CD14-positive monocyte (primary cell): ENCODE results near the gene FARP1. TPM values are rescaled to one million over a fixed set of nuclear protein-coding genes. Genes with fewer than 3 reads are reported as not detected.

Experiments
- DNase-seq, 3 donors: peaks; one replicate each; pipeline ENCODE4 v3.0.0-alpha.2; 2011 to 2022
- H2AFZ ChIP-seq: 2 replicates; pipeline ENCODE4 v1.6.0; 2012; ENCODE audit warnings: mild to moderate bottlenecking, low read depth, low read length, inconsistent platforms; ENCODE audit not compliant: insufficient read depth, poor library complexity, severe bottlenecking
- H3K27ac ChIP-seq, 2 donors: 1 replicate in 1 of 2; 2 replicates in 1 of 2; pipeline ENCODE4 v1.5.1; 2012 to 2013; ENCODE audit warnings: low read length in 2 of 2, control low read depth in 1 of 2, inconsistent platforms in 1 of 2, low read depth in 1 of 2, mild to moderate bottlenecking in 1 of 2
- H3K27me3 ChIP-seq, 2 donors: one replicate each; pipeline versions ENCODE4 v1.6.0 to v1.6.1; 2011 to 2013; ENCODE audit warnings: low read length in 2 of 2; ENCODE audit not compliant: control insufficient read depth in 2 of 2, insufficient read depth in 2 of 2
- H3K36me3 ChIP-seq, 2 donors: replicated peaks in 1 of 2; 1 replicate in 1 of 2; 2 replicates in 1 of 2; pipeline versions ENCODE4 v1.5.1 to v1.6.1; 2012 to 2013; ENCODE audit warnings: low read length in 2 of 2, control low read depth in 1 of 2, inconsistent platforms in 1 of 2, mild to moderate bottlenecking in 1 of 2; ENCODE audit not compliant: insufficient read depth in 2 of 2, control insufficient read depth in 1 of 2
- H3K4me1 ChIP-seq, 2 donors: 1 replicate in 1 of 2; 2 replicates in 1 of 2; pipeline versions ENCODE4 v1.5.1 to v1.6.1; 2012 to 2013; ENCODE audit warnings: low read length in 2 of 2, control low read depth in 1 of 2, inconsistent platforms in 1 of 2, mild to moderate bottlenecking in 1 of 2, moderate library complexity in 1 of 2; ENCODE audit not compliant: insufficient read depth in 2 of 2, control insufficient read depth in 1 of 2
- H3K4me2 ChIP-seq: replicated peaks from 2 replicates; pipeline ENCODE3; 2012; ENCODE audit warnings: low read length, moderate library complexity, mild to moderate bottlenecking; ENCODE audit not compliant: poor library complexity, severe bottlenecking; ENCODE audit errors: extremely low read depth
- H3K4me3 ChIP-seq, 3 experiments: fragments of 200-600 bp in 1 of 3; sonication (generic) in 1 of 3; replicated peaks in 1 of 3; 1 replicate in 2 of 3; 2 replicates in 1 of 3; pipeline ENCODE4 v1.5.1; 2011 to 2013; ENCODE audit warnings: low read length in 3 of 3, mild to moderate bottlenecking in 3 of 3, control low read depth in 2 of 3, low read depth in 2 of 3, inconsistent platforms in 1 of 3, moderate library complexity in 1 of 3
- H3K79me2 ChIP-seq: 2 replicates; pipeline ENCODE4 v1.6.0; 2012; ENCODE audit warnings: mild to moderate bottlenecking, control low read depth, inconsistent platforms, low read length, moderate library complexity; ENCODE audit not compliant: insufficient read depth
- H3K9ac ChIP-seq: 2 replicates; pipeline ENCODE4 v1.6.0; 2017; ENCODE audit warnings: low read length, mild to moderate bottlenecking; ENCODE audit not compliant: insufficient read depth, poor library complexity, severe bottlenecking
- H3K9me3 ChIP-seq, 2 donors: replicated peaks in 1 of 2; 1 replicate in 1 of 2; 2 replicates in 1 of 2; pipeline versions ENCODE4 v1.5.1 to v1.6.1; 2012 to 2013; ENCODE audit warnings: low read length in 2 of 2, control low read depth in 1 of 2; ENCODE audit not compliant: control insufficient read depth in 1 of 2, insufficient read depth in 1 of 2
- H4K20me1 ChIP-seq: 2 replicates; pipeline ENCODE4 v1.6.0; 2012; ENCODE audit warnings: mild to moderate bottlenecking, low read length, control low read depth, moderate library complexity; ENCODE audit not compliant: insufficient read depth
- H3K27ac Mint-ChIP-seq, 7 donors: one replicate each; pipeline ENCODE4 v1.8.0; 2020; ENCODE audit warnings: mild to moderate bottlenecking in 7 of 7, mixed read lengths in 7 of 7, moderate library complexity in 6 of 7, inconsistent platforms in 2 of 7
- H3K27me3 Mint-ChIP-seq, 3 donors: one replicate each; pipeline ENCODE4 v1.8.0; 2021 to 2022; ENCODE audit warnings: low read depth in 3 of 3, mild to moderate bottlenecking in 3 of 3, mixed read lengths in 3 of 3, moderate library complexity in 3 of 3, inconsistent platforms in 1 of 3
- H3K36me3 Mint-ChIP-seq, 2 donors: one replicate each; pipeline ENCODE4 v1.8.0; 2020; ENCODE audit warnings: mixed read lengths in 2 of 2, inconsistent platforms in 1 of 2, mild to moderate bottlenecking in 1 of 2
- H3K4me1 Mint-ChIP-seq: one replicate; pipeline ENCODE4 v1.8.0; 2020; ENCODE audit warnings: mild to moderate bottlenecking, mixed read lengths
- H3K4me3 Mint-ChIP-seq, 2 donors: one replicate each; pipeline ENCODE4 v1.8.0; 2020; ENCODE audit warnings: mild to moderate bottlenecking in 2 of 2, mixed read lengths in 2 of 2, moderate library complexity in 1 of 2
- H3K9me3 Mint-ChIP-seq, 7 donors: one replicate each; pipeline ENCODE4 v1.8.0; 2020 to 2022; ENCODE audit warnings: mixed read lengths in 7 of 7, mild to moderate bottlenecking in 6 of 7, moderate library complexity in 6 of 7, inconsistent platforms in 2 of 7
- CTCF ChIP-seq: fragments of 200-600 bp; IDR thresholded peaks from one replicate; pipeline ENCODE4 v1.8.0; 2022; ENCODE audit warnings: antibody characterized with exemption, mild to moderate bottlenecking
- WGBS: methylation state at CpG from one replicate; pipeline ENCODE4 v1.1.5; 2013; ENCODE audit warnings: missing lambda C conversion rate; ENCODE audit not compliant: insufficient coverage; 5-methylcytosine and 5-hydroxymethylcytosine counted together
- intact Hi-C, 2 donors: fragments of 100-400 bp; cut with micrococcal nuclease; formaldehyde crosslinking; loops; one replicate each; pipeline versions ENCODE4 v1.15.0 to v1.15.1; 2023
- polyA plus RNA-seq, 3 donors: library from polyadenylated mRNA; depleted of rRNA in 1 of 3; unstranded in 2 of 3; stranded (reverse) in 1 of 3; fragments of 300-500 nt in 2 of 3; fragments of >200 nt in 1 of 3; fragmentation: Illumina TruSeq in 2 of 3; gene quantifications; 1 replicate in 2 of 3; 2 replicates in 1 of 3; pipeline ENCODE4 v1.2.3, GENCODE V29; 2012 to 2021

FARP1 gene
- polyA plus RNA-seq, 3 donors = 0.01 to 0.16 (median 0.12) TPM

- Histone ChIP-seq H3K4me3 (no peak overlapping the region), H3K4me1 (no peaks in the 10 kb centered on the region), H3K9ac (no peak overlapping the region), H3K9me3 (no peaks in the 10 kb centered on the region), H3K27me3 (no peaks in the 10 kb centered on the region), H3K36me3 (no peaks in the 10 kb centered on the region), H3K27ac (no peak overlapping the region), H2AFZ (no peak overlapping the region), H4K20me1 (no peaks in the 10 kb centered on the region), H3K79me2 (no peaks in the 10 kb centered on the region), H3K4me2 (no peak overlapping the region)
- no peak overlapping the region for H3K4me3 Mint-ChIP-seq
- no peak for DNase-seq
- peaks cover 0 to 4% (median 2%) of the 10 kb centered on the region in 3 donors for H3K27me3 Mint-ChIP-seq
- H3K9me3 Mint-ChIP-seq = peaks cover 0 to 5% (median 4%) of the 10 kb centered on the region in 7 donors
- WGBS = 100% methylated on average over 2 of the region's 5 CpGs
- H3K4me1 Mint-ChIP-seq = no peaks in the 10 kb centered on the region
- no peaks in the 10 kb centered on the region for H3K36me3 Mint-ChIP-seq
- no peak for TF ChIP-seq CTCF
- intact Hi-C loops = no loop called here
- no peak overlapping the region for H3K27ac Mint-ChIP-seq
Observed at GRCh38 chr13:98332691-98333090, 189.8 kb downstream of the FARP1 start.

GRCh38 chr13:98333486-98333885 lies 190.6 kb downstream of the FARP1 start:
- H3K27me3 Mint-ChIP-seq = peaks cover 0 to 4% (median 2%) of the 10 kb centered on the region in 3 donors
- no peaks in the 10 kb centered on the region for H4K20me1 ChIP-seq
- no peaks in the 10 kb centered on the region for H3K36me3 ChIP-seq
- no peak overlapping the region for H3K9ac ChIP-seq
- no peak overlapping the region for H3K27ac ChIP-seq
- no peak overlapping the region for H2AFZ ChIP-seq
- H3K4me1 Mint-ChIP-seq = no peaks in the 10 kb centered on the region
- no peaks in the 10 kb centered on the region for H3K27me3 ChIP-seq
- DNase-seq = no peak
- no peak overlapping the region for H3K4me3 Mint-ChIP-seq
- no peak overlapping the region for H3K27ac Mint-ChIP-seq
- no peaks in the 10 kb centered on the region for H3K4me1 ChIP-seq
- no peaks in the 10 kb centered on the region for H3K9me3 ChIP-seq
- no peaks in the 10 kb centered on the region for H3K79me2 ChIP-seq
- H3K9me3 Mint-ChIP-seq = peaks cover 0 to 5% (median 4%) of the 10 kb centered on the region in 7 donors
- no peak overlapping the region for H3K4me2 ChIP-seq
- H3K4me3 ChIP-seq = no peak overlapping the region
- H3K36me3 Mint-ChIP-seq = no peaks in the 10 kb centered on the region
- intact Hi-C loops = no loop called here
- WGBS = 71% methylated on average over 12 of the region's 12 CpGs
- TF ChIP-seq CTCF = no peak
